GM19193 (cell line): ENCODE data around the gene NCOA5.

Experiments
- POLR2A ChIP-seq: IDR thresholded peaks from 4 replicates; pipeline ENCODE4 v1.6.1; 2011; ENCODE audit not compliant: insufficient read depth, insufficient read length; ENCODE audit errors: extremely low read depth

Gene NCOA5

DNA sequence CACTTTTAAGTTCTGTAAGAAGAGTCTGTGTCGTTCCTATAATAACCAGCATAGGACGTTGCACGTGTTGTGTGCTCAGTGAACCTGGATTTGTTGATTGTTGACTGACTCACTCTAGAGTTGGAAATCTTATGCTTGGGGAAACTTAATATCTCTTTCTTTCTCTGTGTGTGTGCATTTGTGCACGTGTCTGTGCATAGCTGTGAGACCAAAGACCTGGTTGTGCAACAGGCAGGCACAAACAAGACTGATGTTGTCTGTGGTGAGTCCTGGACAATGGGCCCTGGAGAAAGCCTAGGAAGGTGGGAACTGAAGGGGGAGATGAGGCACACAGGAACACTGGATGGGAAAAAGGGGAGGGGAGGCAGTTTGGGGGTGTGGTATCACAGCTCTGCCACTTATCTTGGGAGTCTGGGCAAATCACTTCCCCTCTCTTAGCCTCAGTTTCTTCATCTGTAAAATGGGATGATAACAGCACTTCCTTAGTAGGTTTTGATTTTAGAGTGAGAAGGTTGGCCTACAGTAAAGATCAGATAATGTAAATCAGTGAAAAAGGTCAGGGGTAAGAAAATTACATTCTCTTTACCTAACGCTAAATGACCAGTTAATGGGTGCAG lies 36.8 kb upstream of the NCOA5 start:
- no peak for TF ChIP-seq POLR2A

DNA sequence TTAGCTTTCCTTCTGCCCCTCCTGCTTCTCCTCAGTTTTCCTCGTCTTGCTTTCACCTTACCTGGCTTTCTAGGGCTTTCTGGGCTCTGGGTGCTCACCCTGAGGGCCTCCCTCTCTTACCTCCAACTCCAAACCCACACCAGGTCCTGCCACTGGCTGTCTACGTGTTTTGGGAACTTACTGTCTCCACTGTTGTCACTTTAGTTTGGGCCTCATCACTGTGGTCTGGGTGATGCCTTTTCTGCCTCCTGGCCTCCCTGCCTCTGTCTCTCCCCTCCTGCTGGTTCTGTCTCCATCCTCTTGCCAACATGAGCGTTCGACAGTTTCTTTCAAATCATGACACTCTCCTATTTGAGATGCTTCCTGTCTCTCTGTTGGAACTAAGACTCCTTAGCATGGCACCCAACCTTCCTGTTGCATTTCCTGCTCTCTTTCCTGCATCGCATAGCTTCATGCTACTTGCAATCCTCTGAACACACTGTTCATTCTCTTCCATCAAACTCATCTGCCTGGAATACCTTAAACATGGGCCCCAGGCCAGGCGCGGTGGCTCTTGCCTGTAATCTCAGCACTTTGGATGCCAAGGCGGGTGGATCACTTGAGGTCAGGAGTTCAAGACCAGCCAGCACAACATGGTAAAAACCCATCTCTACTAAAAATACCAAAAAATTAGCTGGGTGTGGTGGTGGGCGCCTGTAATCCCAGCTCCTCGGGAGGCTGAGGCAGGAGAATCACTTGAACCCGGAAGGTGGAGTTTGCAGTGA lies 33.9 kb upstream of the NCOA5 start:
- TF ChIP-seq POLR2A, result no peak

DNA sequence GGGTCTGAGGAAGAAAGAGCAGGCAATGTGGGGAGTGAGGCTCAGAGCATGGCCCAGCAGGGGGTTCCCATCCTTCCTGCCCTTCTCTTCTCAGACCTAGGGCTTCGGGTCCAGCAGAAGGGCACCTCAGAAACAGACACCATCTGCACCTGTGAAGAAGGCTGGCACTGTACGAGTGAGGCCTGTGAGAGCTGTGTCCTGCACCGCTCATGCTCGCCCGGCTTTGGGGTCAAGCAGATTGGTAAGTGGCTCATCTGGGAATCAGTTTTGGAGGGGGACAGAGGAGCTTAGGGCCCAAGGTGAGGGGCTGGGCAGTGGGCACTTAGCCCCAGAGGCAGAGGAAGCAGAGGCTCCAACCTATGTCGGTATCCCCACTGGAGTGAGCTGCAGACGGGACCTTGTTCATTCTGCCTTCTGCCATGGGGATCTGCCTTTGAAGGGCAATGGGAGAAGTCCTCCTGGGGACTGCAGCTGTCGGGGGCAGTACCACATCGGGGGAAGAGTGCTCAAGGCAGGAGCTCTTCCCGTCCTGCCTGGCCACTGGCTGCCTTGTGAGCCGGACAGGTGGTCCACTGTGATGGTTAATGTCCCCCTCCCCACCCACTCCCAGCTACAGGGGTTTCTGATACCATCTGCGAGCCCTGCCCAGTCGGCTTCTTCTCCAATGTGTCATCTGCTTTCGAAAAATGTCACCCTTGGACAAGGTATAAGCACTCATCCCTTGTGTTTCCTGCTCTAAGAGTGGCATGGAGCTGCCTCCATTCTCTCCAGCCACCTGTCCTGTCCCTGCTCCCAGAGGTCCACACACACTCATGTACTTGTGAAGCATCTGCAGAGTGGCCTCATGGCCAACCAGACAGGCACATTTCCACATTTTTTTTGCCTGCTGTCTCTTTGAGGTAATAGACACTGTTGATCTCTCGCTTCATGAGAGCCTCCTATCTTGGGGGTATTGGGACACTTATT lies 33.0 kb upstream of the NCOA5 start:
- peak; percentile 50 for TF ChIP-seq POLR2A

DNA sequence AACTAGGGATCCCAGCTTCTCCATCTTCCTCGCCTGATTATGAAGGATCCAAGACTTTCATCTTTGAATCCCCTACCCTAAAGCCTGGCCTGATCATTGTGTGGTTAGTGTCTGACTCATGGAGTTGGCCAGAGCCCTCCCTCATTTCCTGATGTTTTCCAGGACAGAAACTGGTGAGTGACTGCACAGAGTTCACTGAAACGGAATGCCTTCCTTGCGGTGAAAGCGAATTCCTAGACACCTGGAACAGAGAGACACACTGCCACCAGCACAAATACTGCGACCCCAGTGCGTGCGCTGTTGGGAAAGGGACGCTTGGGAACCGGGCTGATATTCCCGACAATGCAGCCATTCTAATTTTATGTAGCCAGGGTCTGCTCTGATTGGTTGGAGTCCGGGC lies 32.3 kb upstream of the NCOA5 start:
- TF ChIP-seq POLR2A, result no peak

DNA sequence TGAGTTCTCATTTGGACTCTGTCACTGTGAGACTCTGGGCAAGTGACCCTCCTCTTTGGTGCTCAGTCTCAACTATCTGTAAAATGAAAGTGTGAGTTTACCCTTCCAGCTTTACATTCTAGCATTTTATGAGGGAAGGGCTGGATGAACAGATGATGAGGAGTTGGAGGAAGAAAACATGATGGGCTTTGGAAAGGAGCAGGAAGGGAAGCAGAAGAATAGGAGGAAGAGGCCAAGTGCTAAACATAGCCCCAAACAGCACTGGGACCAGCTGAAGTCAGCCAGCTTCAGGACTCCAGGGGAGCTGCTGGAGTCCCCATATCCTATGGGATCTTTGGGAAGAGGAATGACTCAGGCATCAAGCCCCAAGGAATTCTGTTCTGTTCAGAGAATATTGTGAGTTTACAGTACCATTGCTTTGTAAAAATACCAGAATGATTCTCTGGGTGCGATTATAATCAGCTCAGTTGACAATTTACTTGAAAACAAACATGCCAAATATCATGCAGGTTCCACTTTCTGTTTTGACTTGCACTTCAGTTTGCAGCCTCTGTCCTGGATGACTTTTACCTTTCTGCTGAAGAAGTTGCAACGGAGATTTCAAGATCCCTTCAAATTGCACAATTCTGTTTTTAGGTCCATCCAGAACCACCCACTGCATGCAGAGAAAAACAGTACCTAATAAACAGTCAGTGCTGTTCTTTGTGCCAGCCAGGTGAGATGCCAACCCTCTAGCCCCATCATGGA lies 31.6 kb upstream of the NCOA5 start:
- no peak for TF ChIP-seq POLR2A

DNA sequence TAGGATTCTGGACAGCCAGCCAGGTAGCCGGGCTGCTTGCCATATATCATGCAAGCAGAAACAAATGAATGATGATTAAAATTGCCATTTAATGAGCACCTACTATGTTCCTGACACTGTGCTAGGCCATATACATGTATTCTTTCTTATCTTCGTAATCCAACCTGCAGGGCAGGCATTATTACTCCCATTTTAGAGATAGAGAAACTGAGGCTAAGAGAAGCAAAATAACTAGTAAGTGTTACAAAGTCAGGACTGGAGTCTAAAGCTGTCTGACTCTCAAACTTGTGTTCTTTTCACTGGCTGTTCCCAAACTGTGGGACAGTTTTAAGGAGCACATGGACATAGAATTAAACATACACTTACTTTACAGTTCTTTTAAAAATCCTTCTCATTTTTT lies 30.4 kb upstream of the NCOA5 start:
- no peak for TF ChIP-seq POLR2A

DNA sequence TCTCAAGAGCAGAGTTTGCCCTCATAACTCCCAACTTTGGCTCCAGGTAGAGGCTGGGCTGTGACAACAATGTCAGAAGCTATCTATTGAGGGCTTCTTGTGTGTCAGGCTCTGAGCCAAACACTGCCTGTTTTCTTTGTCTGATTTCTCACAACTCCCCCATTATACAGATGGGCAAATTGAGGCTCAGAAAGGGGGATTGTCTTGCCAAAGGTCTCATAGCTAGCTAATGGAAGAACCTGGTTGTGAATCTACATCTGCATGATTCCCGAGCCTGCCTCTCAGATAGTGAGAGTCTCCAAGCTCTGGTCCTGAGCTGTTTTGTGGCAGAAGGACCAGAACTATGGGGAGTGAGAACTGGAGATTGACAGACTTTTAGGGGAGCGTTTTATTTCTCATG lies 29.8 kb upstream of the NCOA5 start:
- no peak for TF ChIP-seq POLR2A

DNA sequence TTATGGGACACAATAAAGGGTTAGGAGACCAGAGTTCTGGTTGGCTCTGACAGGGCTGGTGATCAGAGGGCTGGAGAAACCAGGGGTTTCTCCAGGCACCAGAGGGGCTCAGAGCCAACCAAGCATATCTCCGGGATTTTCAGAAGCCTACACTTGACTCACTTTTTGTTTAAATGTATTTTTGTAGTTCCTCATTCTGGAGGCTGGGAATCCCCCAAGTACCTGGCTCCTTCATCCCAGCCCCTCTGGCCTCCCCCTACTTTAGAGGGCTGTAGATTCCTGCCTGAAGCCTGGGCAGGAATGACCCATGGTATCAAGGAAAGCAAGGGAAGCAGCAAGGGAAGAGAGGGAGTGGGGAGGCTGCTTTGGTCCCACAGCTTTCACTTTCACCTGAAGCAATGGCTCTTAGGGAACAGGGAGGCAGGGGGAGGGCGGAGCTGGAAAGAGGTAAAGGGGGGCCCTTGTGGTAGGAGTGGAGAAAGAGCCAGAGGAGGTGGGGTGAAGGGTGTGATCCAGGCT lies 29.3 kb upstream of the NCOA5 start:
- peak; percentile 22 for TF ChIP-seq POLR2A

DNA sequence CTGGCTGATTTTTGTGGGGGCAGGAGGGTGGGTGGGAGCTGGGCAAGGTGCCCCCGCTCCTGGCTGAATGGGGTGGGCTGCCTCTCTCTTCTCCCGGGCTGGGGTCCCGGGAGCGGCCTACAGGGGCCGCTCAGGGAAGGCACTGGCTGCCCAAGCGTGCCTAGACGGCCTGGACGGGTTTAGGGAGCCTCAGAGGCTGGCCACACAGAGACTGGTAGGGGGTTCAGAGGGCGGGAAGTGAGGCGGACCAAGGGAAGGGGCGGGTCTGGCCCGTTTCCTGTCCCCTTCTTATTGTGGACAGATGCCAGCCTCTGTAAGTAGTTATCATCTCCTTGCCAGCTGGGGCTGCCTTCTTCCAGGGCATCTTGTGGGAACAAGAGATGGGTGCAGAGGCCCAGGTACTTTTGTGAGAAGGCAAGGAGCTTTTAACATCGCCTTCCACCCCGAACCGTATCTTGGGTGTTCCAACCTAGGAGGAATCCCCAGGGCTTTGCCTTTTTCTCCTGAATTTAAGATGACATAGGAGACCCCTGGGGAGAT lies 28.8 kb upstream of the NCOA5 start:
- no peak for TF ChIP-seq POLR2A

DNA sequence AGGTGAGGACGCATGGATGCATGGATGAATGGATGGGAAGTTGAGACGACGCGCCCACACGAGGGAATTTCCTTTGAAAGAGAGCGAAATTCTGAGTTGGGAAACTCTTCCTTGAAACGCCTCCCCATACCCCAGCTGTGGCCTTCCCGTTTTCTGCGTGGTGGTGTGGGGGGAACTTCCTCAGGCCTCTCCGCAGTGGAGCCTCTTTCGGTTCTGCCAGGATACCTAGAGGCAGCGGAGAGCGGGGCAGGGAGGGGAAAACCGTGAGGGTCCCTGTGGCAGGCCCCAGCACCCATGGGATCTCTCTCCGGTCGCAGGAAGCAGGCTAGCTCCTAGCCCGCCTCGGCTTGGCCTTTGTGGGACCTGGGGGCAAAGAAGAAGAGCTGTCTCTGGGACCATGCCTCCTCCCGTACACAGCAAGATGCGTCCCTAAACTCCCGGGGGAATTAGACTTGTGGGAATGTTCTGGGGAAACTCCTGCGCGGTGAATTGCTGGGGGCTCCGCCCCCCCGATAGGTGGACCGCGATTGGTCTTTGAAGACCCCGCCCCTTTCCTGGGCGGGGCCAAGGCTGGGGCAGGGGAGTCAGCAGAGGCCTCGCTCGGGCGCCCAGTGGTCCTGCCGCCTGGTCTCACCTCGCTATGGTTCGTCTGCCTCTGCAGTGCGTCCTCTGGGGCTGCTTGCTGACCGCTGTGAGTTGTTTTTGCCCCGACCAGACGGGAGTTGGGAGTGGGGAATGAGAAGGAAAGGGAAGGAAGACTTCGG lies 28.1 kb upstream of the NCOA5 start, which contains the start of gene CD40:
TSS of gene CD40 (plus strand) at position 611 of the 764 bp plus-strand sequence. CDS start at position 641, 30 bp downstream.
- peak; percentile 97 for TF ChIP-seq POLR2A

DNA sequence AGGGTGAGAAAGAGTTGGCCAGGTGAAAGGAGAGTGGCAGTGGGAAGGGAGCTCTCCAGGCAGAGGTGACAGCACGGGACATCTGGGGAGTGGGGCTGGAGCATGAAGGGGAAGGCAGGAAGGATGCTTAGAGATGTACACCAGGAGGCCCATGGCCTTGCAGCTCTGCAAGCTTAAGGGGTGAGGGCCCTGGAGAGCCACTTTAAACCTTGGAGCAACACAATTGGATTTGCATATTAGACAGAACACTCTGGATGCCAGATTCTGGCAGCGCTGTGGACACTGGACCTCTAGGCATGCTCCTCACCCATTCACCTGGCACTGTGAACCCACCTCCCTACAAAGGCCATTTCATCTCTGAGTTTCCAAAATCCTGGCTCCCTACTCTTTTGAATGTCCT lies 24.7 kb upstream of the NCOA5 start:
- TF ChIP-seq POLR2A, result no peak

DNA sequence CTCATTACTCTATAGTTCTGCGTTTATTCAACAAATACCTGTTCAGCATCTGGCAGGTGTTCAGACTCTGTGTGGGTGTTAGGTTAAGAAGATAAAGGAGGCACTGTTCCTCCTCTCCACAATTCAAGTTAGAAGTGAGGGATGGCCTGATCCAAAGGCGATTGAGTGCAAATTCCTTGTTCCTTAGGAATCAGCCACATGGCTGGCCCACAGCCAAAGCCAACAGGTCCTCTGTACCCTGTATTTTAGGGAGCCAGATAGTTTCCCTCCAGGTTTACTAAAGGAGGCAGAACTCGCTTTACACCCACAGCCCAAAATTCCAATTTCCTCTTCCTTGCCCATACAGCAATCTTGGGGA lies 23.3 kb upstream of the NCOA5 start:
- no peak for TF ChIP-seq POLR2A

DNA sequence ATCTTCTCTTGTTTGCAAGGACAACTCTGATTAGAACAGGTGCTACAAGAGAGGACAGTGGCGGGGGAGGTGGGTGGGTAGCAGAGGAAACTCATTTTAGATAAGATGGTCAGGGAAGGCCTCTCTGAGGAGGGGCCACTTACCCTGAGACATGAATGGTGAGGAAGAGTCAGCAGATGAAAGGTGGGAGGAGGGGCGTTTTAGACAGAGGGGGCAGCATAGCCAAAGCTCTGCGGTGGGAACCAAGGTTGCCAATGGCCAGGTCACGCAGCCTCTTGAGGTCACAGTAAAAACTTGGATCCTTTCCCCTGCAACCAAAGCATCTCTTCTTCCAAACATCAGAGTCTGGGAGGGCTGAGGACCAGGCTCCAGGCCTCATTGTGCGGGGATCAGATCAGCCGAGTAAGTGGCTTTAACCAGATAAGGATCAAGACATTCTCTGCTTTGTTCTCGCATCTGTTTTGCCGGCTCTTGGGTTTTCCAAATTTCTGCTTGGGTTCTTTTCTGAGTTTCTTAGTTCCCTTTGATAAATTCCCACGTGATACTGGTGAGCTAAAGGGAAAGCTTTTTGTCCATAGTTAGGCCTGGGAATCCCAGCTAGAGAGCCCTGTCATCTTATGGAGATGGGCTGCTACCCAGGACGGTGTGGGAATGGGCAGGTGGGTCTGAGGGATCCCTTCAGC lies 22.8 kb upstream of the NCOA5 start:
- no peak for TF ChIP-seq POLR2A
